IMR-90 (cell line): ENCODE data around the gene RASD2. TPM values are rescaled to one million over a fixed set of nuclear protein-coding genes. Genes with fewer than 3 reads are reported as not detected.

ENCODE experiments used
- ATAC-seq: fragments of 200-7000 bp; cut with Tn5 transposase; 2 replicates; pipeline ENCODE4 v1.9.1; 2020; ENCODE audit warnings: low read depth, mild to moderate bottlenecking, moderate library complexity
- BruUV-seq: library from RNA; stranded (reverse); fragments of 400-500 nt; replicated peaks from 2 replicates; lab custom pipeline; 2021; lab: Mats Ljungman, UMichigan
- CTCF ChIA-PET: fragments of 300-600 bp; formaldehyde crosslinking; extraction: SDS; loops from one replicate; lab custom pipeline; 2021; ENCODE audit warnings: antibody characterized with exemption; lab: Yijun Ruan, JAX
- POLR2A ChIA-PET: fragments of 300-600 bp; sonication (Branson Sonifier 250); formaldehyde crosslinking; loops from one replicate; lab custom pipeline; 2022; ENCODE audit warnings: antibody characterized with exemption; ENCODE audit not compliant: unreplicated experiment; lab: Charles Lee
- DNase-seq: peaks from one replicate; pipeline ENCODE4 v3.0.0; 2013
- H2AFZ ChIP-seq: replicated peaks from 2 replicates; pipeline ENCODE3; 2013; ENCODE audit warnings: low read length, mild to moderate bottlenecking; ENCODE audit not compliant: poor library complexity
- H2AK5ac ChIP-seq: 2 replicates; pipeline ENCODE4 v1.6.1; 2013; ENCODE audit warnings: low read depth, low read length, inconsistent platforms
- H2AK9ac ChIP-seq: replicated peaks from 2 replicates; pipeline ENCODE3; 2013; ENCODE audit warnings: mild to moderate bottlenecking, low read depth, low read length, moderate library complexity; ENCODE audit not compliant: poor library complexity
- H2BK120ac ChIP-seq: 2 replicates; pipeline ENCODE4 v1.6.1; 2013; ENCODE audit warnings: low read depth, low read length, inconsistent platforms
- H2BK15ac ChIP-seq: 3 replicates; pipeline ENCODE4 v1.6.1; 2013; ENCODE audit warnings: low read depth, low read length, inconsistent platforms
- H2BK20ac ChIP-seq: 2 replicates; pipeline ENCODE4 v1.6.1; 2013; ENCODE audit warnings: low read depth, mild to moderate bottlenecking, inconsistent platforms, low read length, moderate library complexity
- H2BK5ac ChIP-seq: 2 replicates; pipeline ENCODE4 v1.6.1; 2013; ENCODE audit warnings: mild to moderate bottlenecking, low read depth, low read length, inconsistent platforms; ENCODE audit not compliant: poor library complexity, severe bottlenecking
- H3K14ac ChIP-seq: replicated peaks from 2 replicates; pipeline ENCODE4 v1.6.1; 2013; ENCODE audit warnings: low read depth, low read length, inconsistent platforms
- H3K18ac ChIP-seq: 2 replicates; pipeline ENCODE4 v1.6.1; 2013; ENCODE audit warnings: low read depth, low read length, control low read depth
- H3K23ac ChIP-seq: 2 replicates; pipeline ENCODE4 v1.6.1; 2013; ENCODE audit warnings: low read depth, low read length, inconsistent platforms
- H3K27ac ChIP-seq: 2 replicates; pipeline ENCODE4 v1.5.1; 2013; ENCODE audit warnings: mild to moderate bottlenecking, control low read depth, low read length; ENCODE audit not compliant: insufficient read depth
- H3K27me3 ChIP-seq: 2 replicates; pipeline ENCODE4 v1.6.1; 2013; ENCODE audit warnings: low read length; ENCODE audit not compliant: control insufficient read depth, insufficient read depth
- H3K36me3 ChIP-seq: 2 replicates; pipeline ENCODE4 v1.6.1; 2013; ENCODE audit warnings: low read length, mixed read lengths; ENCODE audit not compliant: control insufficient read depth, insufficient read depth
- H3K4ac ChIP-seq: 2 replicates; pipeline ENCODE4 v1.6.1; 2013; ENCODE audit warnings: low read depth, low read length, inconsistent platforms
- H3K4me1 ChIP-seq: 2 replicates; pipeline ENCODE4 v1.6.1; 2013; ENCODE audit warnings: low read length, mixed read lengths; ENCODE audit not compliant: control insufficient read depth, insufficient read depth
- H3K4me2 ChIP-seq: 2 replicates; pipeline ENCODE4 v1.6.1; 2013; ENCODE audit warnings: low read depth, mild to moderate bottlenecking, control low read depth, low read length, moderate library complexity
- H3K4me3 ChIP-seq: 2 replicates; pipeline ENCODE4 v1.5.1; 2013; ENCODE audit warnings: low read depth, mild to moderate bottlenecking, control low read depth, low read length, moderate library complexity; ENCODE audit not compliant: insufficient read depth
- H3K56ac ChIP-seq: 2 replicates; pipeline ENCODE4 v1.6.1; 2013; ENCODE audit warnings: low read length, inconsistent platforms; ENCODE audit not compliant: insufficient read depth; ENCODE audit errors: extremely low read depth
- H3K79me1 ChIP-seq, 2 experiments: 2 replicates each; pipeline ENCODE4 v1.6.1; 2013; ENCODE audit warnings: low read length in 2 of 2, inconsistent platforms in 1 of 2, low read depth in 1 of 2
- H3K9ac ChIP-seq: 2 replicates; pipeline ENCODE4 v1.6.1; 2013; ENCODE audit warnings: low read depth, low read length, control low read depth
- H3K9me1 ChIP-seq: 2 replicates; pipeline ENCODE4 v1.6.1; 2013; ENCODE audit warnings: low read length, inconsistent platforms; ENCODE audit not compliant: insufficient read depth
- H3K9me3 ChIP-seq: 2 replicates; pipeline ENCODE4 v1.6.1; 2013; ENCODE audit warnings: low read length; ENCODE audit not compliant: control insufficient read depth, insufficient read depth
- H4K20me1 ChIP-seq: 2 replicates; pipeline ENCODE4 v1.6.1; 2013; ENCODE audit warnings: low read length, inconsistent platforms; ENCODE audit not compliant: insufficient read depth
- H4K5ac ChIP-seq: 2 replicates; pipeline ENCODE4 v1.6.1; 2013; ENCODE audit warnings: mild to moderate bottlenecking, low read depth, low read length, control low read depth
- H4K8ac ChIP-seq, 2 experiments: 2 replicates each; pipeline ENCODE4 v1.6.1; 2013; ENCODE audit warnings: low read depth in 2 of 2, low read length in 2 of 2, control low read depth in 1 of 2, inconsistent platforms in 1 of 2
- H4K91ac ChIP-seq: 2 replicates; pipeline ENCODE4 v1.6.1; 2013; ENCODE audit warnings: low read depth, low read length, inconsistent platforms; ENCODE audit not compliant: insufficient read depth
- FOS ChIP-seq: fragments of 150-350 bp; IDR thresholded peaks from 2 replicates; pipeline ENCODE4 v1.6.1; 2016; ENCODE audit warnings: low read depth, low read length
- MAFK ChIP-seq: IDR thresholded peaks from 2 replicates; pipeline ENCODE4 v1.6.1; 2012; ENCODE audit warnings: low read depth, low read length, improper control_type of control experiment
- MAZ ChIP-seq: IDR thresholded peaks from 2 replicates; pipeline ENCODE4 v1.6.1; 2012; ENCODE audit warnings: low read depth, mild to moderate bottlenecking, low read length, improper control_type of control experiment, moderate library complexity, borderline replicate concordance
- MXI1 ChIP-seq: IDR thresholded peaks from 2 replicates; pipeline ENCODE4 v1.6.1; 2012; ENCODE audit warnings: low read depth, mild to moderate bottlenecking, low read length, moderate library complexity, borderline replicate concordance
- POLR2A ChIP-seq: IDR thresholded peaks from 2 replicates; pipeline ENCODE4 v1.6.1; 2012; ENCODE audit warnings: mild to moderate bottlenecking, low read depth, low read length
- RFX5 ChIP-seq: IDR thresholded peaks from 2 replicates; pipeline ENCODE4 v1.8.0; 2012; ENCODE audit warnings: low read depth, mild to moderate bottlenecking, low read length, moderate library complexity
- WGBS, 2 experiments: methylation state at CpG; one replicate each; pipeline versions ENCODE4 v1.1.5 to v1.1.7; 2013; ENCODE audit warnings: missing lambda C conversion rate in 2 of 2; ENCODE audit not compliant: insufficient read length in 1 of 2; ENCODE audit errors: extremely low coverage in 2 of 2; 5-methylcytosine and 5-hydroxymethylcytosine counted together
- dilution Hi-C: fragments of 300-500 bp; cut with HindIII; formaldehyde crosslinking; loops from one replicate; pipeline ENCODE4 v1.14.3; 2018; ENCODE audit warnings: low sequenced_read_pairs; ENCODE audit not compliant: unreplicated experiment
- in situ Hi-C: fragments of 300-500 bp; cut with MboI; formaldehyde crosslinking; loops from 3 replicates; pipeline ENCODE4 v1.14.3; 2019; ENCODE audit warnings: low sequenced_read_pairs, inconsistent platforms, mixed read lengths
- intact Hi-C: fragments of 100-400 bp; cut with micrococcal nuclease; formaldehyde crosslinking; loops from 2 replicates; pipeline ENCODE4 v1.10.0; 2022
- polyA plus RNA-seq, 3 experiments: library from polyadenylated mRNA; depleted of rRNA; stranded (reverse); fragments of >200 nt; gene quantifications; 2 replicates each; pipeline ENCODE4 v1.2.3, GENCODE V29; 2012; ENCODE audit warnings: low replicate concordance in 1 of 3
- total RNA-seq: library from RNA; depleted of rRNA; stranded (reverse); fragments of >200 nt; gene quantifications from 2 replicates; pipeline ENCODE4 v1.2.3, GENCODE V29; 2012
- TF ChIP-seq, protein P1 (sequence below): fragments of 150-350 bp; IDR thresholded peaks from 2 replicates; pipeline ENCODE4 v1.6.1; 2016; ENCODE audit warnings: low read depth, mild to moderate bottlenecking, low read length, moderate library complexity, borderline replicate concordance

Gene RASD2
- total and polyA plus RNA-seq, 2 of the 4 experiments (the other 2 are of a cell fraction): under 0.01 to 0.32 TPM

DNA sequence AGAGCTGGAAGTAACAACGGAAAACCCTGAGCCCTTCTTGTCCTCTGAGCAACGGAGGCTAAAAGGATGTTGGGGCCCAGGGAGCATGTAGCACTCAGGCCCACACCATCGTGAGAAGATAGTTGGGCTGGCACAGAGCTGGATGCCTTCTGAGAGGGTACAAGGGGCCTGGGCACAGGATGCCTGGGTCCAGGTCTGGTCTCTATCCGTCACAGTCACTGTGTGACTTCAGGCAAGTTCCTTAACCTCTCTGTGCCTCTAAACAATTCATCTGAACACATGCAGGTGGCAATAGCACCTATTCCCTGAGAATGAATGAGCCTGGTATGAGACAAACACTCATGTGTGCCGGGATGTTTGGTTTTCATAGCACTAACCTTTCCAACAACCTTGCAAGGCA is 47.3 kb downstream of the RASD2 start:
- Histone ChIP-seq H3K4me1 (peaks cover 9% of the 10 kb centered on the region; the same call in 1 of the 2 replicates), H3K27ac (no peak overlapping the region), H3K79me1 (no peaks in the 10 kb centered on the region), H4K5ac (no peak overlapping the region), H2BK20ac (peak overlapping the region; percentile 10), H2AK9ac (no peak overlapping the region), H3K14ac (no peak overlapping the region; the same call in 1 of the 2 replicates), H3K9me3 (peaks cover 3% of the 10 kb centered on the region; the same call in 1 of the 2 replicates), H2AFZ (no peak overlapping the region), H2BK5ac (no peak overlapping the region), H3K36me3 (no peaks in the 10 kb centered on the region), H3K23ac (no peak overlapping the region), H3K4me2 (no peak overlapping the region), H4K20me1 (no peaks in the 10 kb centered on the region; the same call in 1 of the 2 replicates), H3K9me1 (no peaks in the 10 kb centered on the region), H3K27me3 (no peaks in the 10 kb centered on the region), H4K91ac (peak overlapping the region; percentile 50), H3K4me3 (no peak overlapping the region), H3K56ac (no peak overlapping the region), H2AK5ac (no peak overlapping the region), H3K18ac (no peak overlapping the region), H3K9ac (no peak overlapping the region), H2BK15ac (peak overlapping the region; percentile 70; the same call in 1 of the 3 replicates), H2BK120ac (peak overlapping the region; percentile 59; the same call in 1 of the 2 replicates), H4K8ac (no peak overlapping the region), H3K4ac (peak overlapping the region; percentile 32; the same call in 1 of the 2 replicates)
- intact Hi-C loops: no loop called here
- 50% methylated on average over 2 of the region's 5 CpGs; no CpG with 5 or more reads in 1 of the 2 experiments for WGBS, 2 experiments
- ATAC-seq (no peak), DNase-seq (no peak)
- POLR2A ChIA-PET: no interaction called here
- dilution Hi-C loops: no loop called here
- in situ Hi-C loops: loop anchor here (5.0 kb wide), 1 partner anchor 236 kb away; no protein-coding TSS in a partner anchor
- CTCF ChIA-PET: no interaction called here
- TF ChIP-seq POLR2A (no peak), MXI1 (no peak), FOS (no peak), RFX5 (no peak), MAFK (no peak), MAZ (no peak)
- TF ChIP-seq, protein P1, sequence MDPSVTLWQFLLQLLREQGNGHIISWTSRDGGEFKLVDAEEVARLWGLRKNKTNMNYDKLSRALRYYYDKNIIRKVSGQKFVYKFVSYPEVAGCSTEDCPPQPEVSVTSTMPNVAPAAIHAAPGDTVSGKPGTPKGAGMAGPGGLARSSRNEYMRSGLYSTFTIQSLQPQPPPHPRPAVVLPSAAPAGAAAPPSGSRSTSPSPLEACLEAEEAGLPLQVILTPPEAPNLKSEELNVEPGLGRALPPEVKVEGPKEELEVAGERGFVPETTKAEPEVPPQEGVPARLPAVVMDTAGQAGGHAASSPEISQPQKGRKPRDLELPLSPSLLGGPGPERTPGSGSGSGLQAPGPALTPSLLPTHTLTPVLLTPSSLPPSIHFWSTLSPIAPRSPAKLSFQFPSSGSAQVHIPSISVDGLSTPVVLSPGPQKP: no peak
- no TSS peak for BruUV-seq
